GM19328 (cell line): Measurements from ENCODE around the gene PTTG1IP.

Source experiments
- ATAC-seq: cut with Tn5 transposase; IDR thresholded peaks from one replicate; pipeline ENCODE4 v1.9.1; 2021; ENCODE audit warnings: mild to moderate bottlenecking, moderate library complexity; ENCODE audit not compliant: unreplicated experiment

The PTTG1IP gene

GRCh38 chr21:44813727-44814126, 59.8 kb downstream of the PTTG1IP start:
- ATAC-seq = no peak

- ATAC-seq = no peak
Measured at GRCh38 chr21:44813149-44813548, 60.3 kb downstream of the PTTG1IP start.

GRCh38 chr21:44812640-44813039, 60.9 kb downstream of the PTTG1IP start:
- no peak for ATAC-seq

- ATAC-seq = no peak
Measured at GRCh38 chr21:44810779-44811178, 62.7 kb downstream of the PTTG1IP start.

GRCh38 chr21:44805859-44806258, 67.6 kb downstream of the PTTG1IP start:
- no peak for ATAC-seq

- no peak for ATAC-seq
Measured at GRCh38 chr21:44805226-44805625, 68.3 kb downstream of the PTTG1IP start.

- no peak for ATAC-seq
Measured at GRCh38 chr21:44804762-44805161, 68.7 kb downstream of the PTTG1IP start.

- ATAC-seq = no peak
Measured at GRCh38 chr21:44803651-44804050, 69.8 kb downstream of the PTTG1IP start.

- ATAC-seq = no peak
Measured at GRCh38 chr21:44802396-44803153, 70.9 kb downstream of the PTTG1IP start.

- peak; percentile 62 for ATAC-seq
Measured at GRCh38 chr21:44801468-44802395, 71.8 kb downstream of the PTTG1IP start, which contains the start of gene UBE2G2. TSS of gene UBE2G2 (minus strand) at chr21:44801820. CDS start at chr21:44801748, 72 bp downstream.

GRCh38 chr21:44800971-44801467, 72.5 kb downstream of the PTTG1IP start:
- ATAC-seq = no peak

GRCh38 chr21:44800103-44800502, 73.4 kb downstream of the PTTG1IP start:
- ATAC-seq = no peak

- ATAC-seq = no peak
Measured at GRCh38 chr21:44799646-44800045, 73.8 kb downstream of the PTTG1IP start.
